NCI-H2029 (cell line): Measurements from ENCODE around the gene GEMIN5.
"Not testable (repeated sequence)": the region's sequence is repeated elsewhere in the genome, so short reads cannot be mapped to it uniquely, and the experiment has no call there.

Experiments
- DNase-seq: peaks from one replicate; lab custom pipeline; 2025; lab: John Stamatoyannopoulos, UW

GEMIN5 gene

DNA sequence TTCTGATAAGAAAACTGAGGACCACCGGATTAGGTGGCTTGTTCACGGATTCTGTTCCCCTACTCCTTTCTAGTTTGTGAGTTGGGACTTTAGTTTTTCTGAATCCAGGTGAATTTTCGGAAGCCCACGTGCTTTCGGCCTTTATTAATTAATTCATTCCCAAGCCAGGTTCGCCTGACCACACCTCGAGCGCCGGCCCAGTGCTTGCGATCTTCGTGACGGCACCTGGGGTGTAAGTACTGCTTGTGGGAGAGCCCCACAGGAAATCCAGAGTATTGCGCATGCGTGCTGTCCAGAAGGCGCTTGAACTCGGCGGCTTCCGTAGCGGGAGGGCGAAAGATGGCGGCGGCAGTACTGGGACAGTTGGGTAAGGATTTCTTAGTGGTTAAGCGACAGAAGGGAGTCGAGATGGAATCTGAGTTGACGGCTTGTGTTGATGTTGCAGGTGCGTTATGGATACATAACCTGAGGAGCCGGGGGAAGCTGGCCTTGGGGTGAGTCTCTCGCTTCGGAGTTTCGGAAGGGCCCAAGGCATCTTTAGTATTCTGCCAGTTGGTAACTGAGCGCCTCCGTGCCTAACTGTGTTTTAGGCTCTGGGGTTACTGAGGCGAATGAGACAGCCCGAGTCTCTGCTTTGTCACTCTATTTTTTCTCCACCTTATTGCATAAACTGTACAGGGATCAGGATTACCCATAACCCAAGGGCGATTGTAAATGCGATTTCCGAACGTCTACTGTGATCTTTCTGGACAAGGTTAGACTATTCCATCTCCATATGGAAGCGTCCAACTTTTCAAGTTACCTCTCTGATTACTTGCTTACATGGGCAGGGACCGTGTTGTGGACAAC lies 3.0 kb upstream of the GEMIN5 start, which contains the start of gene MRPL22:
TSS of gene MRPL22 (plus strand) at position 302 of the 849 bp plus-strand sequence. CDS start at position 340, 38 bp downstream.
- peak; percentile 90 for DNase-seq

- DNase-seq: no peak
These were observed 2.4 kb upstream of the GEMIN5 start for GRCh38 chr5:154940375-154940771.

DNA sequence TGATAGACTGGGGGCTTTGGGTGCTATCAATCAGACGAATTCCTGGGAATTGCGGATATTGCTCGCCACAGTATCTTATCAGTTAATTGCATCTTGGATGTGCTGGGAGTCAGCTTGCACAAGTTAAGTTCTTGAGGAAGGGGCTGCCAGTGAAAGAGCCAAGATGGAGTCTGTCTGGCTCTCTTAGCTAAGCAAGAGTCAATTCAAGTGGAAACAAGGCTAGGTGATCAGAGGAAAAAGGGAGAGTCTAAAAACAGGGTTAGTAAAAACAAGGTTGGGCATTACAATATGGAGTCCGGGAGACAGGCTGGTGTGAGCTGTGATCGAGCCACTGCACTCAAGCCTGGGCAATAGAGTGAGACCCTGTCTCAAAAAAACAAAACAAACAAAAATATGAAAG lies 1.4 kb upstream of the GEMIN5 start:
- DNase-seq: not testable (repeated sequence)

GRCh38 chr5:154937186-154937717 lies 759 bp downstream of the GEMIN5 start:
- no peak for DNase-seq

DNA sequence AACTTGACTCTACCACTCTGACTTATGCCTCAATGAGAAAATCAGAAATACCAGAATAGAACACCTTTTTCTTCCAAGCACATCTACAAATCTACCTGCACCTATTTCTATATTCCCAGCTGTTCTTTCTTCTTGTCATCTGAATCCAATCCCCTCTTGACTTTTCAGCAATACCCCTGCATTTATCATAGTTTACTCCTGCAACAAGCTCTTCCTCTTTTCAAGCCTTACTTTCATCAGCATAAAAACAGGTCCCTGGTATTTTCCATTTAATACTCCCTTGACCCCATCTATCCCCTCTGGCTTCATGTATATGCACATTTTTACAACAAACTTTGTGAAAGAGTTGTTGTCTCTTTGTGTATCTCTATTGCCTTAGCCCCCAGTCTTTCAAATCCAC lies 3.1 kb downstream of the GEMIN5 start:
- DNase-seq: no peak

DNA sequence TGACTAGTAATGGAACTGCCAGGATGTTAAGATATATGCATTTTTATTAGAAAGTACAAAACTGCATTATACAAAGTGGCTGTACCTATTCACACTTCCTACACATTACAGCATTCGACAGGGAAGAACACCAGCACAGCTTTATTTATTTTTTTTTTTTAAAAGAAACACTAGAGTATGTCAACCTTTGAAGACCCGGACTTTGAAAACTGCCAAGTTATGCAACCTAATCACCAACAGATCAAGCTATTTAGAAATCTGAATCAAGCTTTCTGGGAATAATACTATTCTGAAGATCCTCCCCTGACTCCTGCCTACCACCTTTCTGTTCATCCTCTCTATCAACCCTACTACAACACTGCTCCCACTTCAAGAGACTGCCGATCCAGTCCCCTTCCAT lies 4.5 kb downstream of the GEMIN5 start:
- DNase-seq: no peak

DNA sequence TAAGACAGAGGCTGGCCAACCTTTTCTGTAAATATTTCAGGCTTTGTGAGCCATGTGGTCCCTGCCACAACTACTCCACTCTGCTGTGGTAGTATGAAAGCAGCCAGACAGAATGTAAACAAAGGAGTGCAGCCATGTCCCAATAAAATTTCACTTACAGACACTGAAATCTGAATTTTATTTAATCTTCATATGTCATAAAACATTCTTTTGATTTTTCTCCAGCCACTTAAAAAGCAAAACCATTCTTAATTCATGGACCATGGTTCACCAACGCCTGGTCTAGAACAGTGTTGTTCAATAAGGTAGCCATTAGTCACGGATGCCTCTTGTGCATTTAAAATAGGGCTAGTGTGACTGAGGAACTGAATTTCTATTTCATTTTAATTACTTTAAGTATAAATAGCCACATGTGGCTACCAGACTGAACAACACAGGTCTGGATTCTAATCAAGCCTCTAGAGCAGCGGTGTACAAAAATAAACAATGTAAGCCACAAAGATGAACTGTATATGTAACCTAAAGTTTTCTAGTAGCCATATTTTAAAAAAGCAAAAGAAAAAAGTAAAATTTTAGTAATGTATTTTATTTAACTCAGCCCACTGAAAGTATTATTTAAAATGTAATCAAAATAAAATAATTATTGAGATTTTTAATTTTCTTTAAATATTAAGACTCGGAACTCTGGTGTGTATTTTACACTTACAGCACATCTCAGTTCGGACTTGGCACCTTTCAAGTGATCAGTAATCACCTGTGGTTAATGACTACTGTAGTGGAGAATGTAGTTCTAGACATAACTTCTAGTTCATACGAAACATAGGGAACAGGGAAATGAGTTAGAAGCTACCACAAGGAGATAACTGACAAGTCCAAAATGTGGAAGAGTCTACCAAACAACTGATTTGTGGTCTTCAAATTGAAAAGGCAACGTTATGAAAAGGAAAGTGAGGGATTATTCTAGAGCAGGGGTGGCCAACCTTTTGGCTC lies 14.3 kb downstream of the GEMIN5 start:
- no peak for DNase-seq

GRCh38 chr5:154917757-154918156 lies 20.3 kb downstream of the GEMIN5 start:
- DNase-seq: no peak

GRCh38 chr5:154916874-154917273 lies 21.1 kb downstream of the GEMIN5 start:
- no peak for DNase-seq

DNA sequence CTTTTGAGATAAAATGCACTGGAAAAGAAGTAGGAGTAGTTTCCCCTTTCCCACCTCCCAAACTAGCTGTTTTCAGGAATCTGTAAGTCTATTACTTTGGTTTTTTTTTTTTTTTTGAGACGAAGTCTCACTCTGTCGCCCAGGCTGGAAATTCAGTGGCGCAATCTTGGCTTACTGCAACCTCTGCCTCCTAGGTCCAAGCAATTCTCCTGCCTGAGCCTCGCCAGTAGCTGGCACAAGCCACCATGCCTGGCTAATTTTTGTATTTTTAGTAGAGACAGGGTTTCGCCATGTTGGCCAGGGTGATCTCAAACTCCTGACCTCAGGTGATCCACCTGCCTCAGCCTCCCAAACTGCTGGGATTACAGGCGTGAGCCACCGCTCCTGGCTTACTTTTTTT lies 32.4 kb downstream of the GEMIN5 start:
- DNase-seq: not testable (repeated sequence)

DNA sequence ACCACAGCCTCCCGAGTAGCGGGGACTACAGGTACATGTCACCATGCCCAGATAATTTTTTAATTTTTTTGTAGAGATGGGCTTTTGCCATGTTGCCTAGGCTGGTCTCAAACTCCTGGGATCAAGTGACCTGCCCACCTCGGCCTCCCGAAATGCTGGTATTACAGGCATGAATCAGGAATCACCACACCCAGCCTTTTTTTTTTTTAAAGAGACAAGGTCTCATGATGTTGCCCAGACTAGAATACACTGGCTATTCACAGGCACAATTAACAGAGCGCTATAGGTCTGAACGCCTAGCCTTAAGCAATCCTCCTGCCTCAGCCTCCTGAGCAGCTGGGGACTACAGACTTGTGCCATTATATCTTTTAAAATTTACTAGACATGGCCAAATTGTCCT lies 36.1 kb downstream of the GEMIN5 start:
- no peak for DNase-seq

- DNase-seq: no peak
These were observed 36.7 kb downstream of the GEMIN5 start for GRCh38 chr5:154901276-154901675.

DNA sequence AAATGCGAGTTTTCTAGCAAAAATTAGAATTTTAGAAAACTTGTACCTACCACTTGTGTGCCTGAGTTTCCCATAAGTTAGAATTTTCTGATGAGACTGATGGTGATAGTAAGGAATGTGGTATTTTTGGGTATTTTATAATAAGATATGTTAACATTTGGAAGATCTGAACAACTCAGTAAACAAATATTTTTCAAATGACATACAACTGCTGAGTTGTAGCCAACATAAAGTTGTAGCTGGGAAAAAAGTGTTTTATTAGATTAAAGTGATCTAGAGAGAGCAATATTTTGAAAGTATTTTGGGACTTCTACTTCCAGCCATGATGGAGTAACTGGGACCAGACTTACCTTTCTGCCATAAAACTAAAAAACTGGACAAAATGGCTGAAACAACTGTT lies 37.9 kb downstream of the GEMIN5 start:
- DNase-seq: no peak

GRCh38 chr5:154899151-154899816 lies 38.7 kb downstream of the GEMIN5 start:
- DNase-seq: no peak

DNA sequence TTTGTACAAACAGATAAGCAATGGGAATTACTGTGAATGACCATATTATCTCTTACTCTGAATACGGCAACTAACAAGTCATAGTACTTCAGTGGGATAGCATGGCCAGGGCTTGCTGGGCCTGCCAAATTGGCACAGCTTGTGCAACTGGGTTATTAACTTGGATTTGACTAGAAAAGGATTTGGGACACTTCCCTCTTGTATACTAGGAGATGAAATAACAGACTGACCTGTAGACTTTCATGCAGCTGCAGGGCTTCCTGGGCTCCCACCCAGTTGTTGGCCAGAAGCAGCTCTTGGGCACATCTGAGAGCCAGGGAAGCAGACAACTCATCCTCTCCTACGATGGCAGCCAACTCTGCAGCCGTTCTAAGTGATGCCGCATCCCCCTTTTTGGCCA lies 39.8 kb downstream of the GEMIN5 start:
- no peak for DNase-seq

DNA sequence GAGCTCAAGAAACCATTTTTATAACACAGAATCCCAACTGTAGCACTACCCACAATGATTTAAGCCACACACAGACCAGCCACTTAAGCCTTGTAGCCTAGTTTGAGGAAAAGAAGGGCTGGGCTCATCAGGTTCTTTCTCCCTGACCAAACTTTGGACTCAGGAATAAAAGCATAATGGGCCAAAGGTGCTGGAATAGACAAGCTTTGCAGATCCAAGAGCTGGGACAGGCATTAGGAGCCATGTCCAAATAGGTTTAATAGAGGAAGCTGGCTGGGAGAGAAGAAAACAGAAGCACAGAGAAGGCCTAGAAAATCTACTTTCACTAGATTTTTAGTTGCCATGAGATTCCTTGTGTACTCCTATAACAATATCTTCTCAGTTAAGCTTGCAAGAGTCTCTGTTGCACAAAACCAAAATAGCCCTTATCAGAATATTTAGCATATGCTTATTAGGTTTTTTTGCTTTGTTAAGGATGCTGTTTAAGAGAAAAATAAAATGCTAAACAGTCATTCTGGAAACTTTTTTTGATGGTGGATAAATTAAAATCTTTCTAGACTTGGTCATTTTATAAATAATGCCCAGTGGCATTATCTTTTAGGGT lies 41.3 kb downstream of the GEMIN5 start:
- DNase-seq: no peak

- DNase-seq: no peak
These were observed 42.1 kb downstream of the GEMIN5 start for GRCh38 chr5:154895606-154896561.

DNA sequence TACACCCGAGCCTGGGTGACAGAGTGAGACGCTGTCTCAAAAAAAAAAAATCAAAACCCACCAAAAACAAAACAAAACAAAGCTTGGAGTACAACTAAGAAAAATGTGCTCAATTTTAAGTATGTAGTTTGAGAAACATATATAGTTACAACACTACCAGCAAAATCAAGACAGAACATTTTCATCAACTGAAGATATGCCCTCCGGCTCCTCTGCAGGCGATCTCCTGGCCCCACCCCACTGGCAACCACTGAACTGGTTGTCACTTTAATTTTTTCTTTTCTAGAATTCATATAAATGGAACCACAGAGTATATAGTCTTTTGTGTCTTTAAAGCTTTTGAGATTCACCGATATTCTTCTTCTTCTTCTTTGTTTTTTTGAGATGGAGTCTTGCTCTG lies 44.6 kb downstream of the GEMIN5 start:
- no peak for DNase-seq

DNA sequence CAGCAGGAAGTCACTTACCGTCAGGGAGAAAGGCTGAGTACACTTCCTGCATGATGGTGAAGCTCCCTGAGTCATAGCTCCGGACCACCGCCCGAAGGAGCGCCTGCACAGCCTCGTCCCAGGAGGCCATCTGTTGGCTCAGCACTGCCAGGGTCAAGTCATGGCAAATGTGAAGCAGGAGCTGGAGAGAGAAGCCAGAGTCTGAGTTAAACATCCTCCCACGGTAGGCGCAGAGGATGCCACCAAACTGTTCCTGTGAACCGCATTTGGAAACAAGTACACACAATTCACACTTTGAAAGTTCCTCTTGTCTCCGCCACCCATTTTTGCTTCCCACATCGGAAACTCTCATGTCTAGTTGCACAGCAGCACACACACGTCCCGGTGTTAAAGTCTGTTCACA lies 45.6 kb downstream of the GEMIN5 start:
- DNase-seq: no peak

- DNase-seq: no peak
These were observed 52.6 kb downstream of the GEMIN5 start for GRCh38 chr5:154885439-154885838.
